NOMO-1 (cell line): ENCODE data around the gene IGSF21.

Experiments used
- DNase-seq, 2 experiments: peaks; one replicate each; lab custom pipeline; 2025; ENCODE audit not compliant: unreplicated experiment in 2 of 2; lab: John Stamatoyannopoulos, UW

Gene IGSF21

DNA sequence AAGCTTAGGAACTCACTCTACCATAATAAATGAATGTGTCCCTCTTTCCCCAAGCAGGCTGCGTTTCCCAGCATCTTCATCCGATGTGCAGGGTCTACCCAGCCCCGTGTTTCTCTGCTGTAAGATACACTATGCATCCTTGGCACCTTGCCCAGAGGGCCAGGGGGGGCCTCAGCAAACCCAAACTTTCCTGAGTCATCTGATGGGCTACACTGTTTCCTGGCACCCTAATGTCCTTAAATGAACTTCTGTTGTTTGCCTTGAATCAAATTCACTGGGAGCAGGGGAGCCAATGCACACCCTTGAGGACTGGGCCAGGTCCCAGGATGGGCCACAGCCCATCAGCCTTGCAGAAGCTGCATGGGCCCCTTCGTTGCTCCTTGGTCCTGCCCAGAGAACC lies 145.5 kb downstream of the IGSF21 start:
- DNase-seq: no peak

GRCh38 chr1:18256282-18257235 lies 149.0 kb downstream of the IGSF21 start:
- DNase-seq: peak; percentile 1 to 2

DNA sequence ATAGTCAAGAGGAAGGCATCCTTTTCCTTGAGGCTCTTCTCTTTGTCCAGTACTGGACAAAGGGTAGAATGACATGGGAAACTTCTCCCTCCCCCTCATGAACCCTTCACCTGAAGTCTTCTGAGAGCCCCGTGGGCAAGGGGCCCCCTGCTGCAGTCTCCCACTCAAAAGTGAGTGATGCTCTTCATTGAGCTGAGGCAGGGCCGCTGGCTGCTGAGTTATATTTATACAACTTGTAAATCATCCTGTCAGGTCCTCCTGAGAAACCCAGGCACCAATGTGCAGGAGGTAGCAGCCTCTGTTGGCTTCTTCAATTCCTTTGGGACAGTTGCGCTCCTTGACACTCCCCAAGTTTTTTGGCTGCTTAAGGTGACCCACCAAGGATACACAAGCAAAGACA lies 150.2 kb downstream of the IGSF21 start:
- no peak for DNase-seq

GRCh38 chr1:18261891-18262290 lies 154.3 kb downstream of the IGSF21 start:
- no peak for DNase-seq

DNA sequence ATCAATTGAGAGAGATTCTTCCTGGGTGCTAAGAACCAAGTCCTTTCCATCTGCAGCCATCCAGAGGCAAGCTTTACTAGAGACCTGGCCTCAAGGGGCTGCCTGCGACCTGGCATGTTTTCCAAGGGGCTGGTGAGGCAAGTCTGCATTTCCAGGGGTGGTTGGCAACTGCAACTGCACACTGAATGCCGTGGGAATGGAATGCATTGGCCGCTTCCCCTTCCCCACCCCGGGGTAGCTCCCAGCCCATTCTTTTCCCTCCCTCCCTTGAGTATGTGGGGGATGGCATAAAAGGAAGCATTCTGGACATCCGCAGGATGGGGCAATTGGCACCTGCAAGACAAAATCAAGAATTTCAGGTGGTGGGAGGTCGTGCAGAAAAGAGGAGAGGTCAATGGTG lies 155.1 kb downstream of the IGSF21 start:
- DNase-seq: no peak

GRCh38 chr1:18263547-18264120 lies 156.0 kb downstream of the IGSF21 start:
- DNase-seq: no peak

GRCh38 chr1:18264450-18265039 lies 156.9 kb downstream of the IGSF21 start:
- no peak for DNase-seq

DNA sequence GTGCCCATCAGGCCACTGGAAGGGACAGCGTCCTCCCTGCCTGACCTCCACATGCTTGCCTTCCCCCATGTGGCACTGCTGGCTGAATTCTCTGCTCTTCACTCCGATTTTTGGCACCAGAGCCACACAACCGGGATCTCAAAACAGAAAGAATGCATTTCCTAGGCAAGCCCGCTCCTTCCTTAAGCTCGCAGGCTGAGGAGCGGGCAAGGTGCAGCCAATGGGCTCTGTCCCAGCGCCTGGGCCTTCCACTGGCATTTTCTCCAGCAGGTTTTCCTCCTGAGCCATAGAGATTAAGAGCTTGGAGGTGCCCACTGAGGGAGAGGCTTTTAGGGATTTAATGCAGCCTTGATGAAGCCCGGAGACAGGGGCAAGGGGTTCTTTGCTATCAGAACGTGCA lies 158.0 kb downstream of the IGSF21 start:
- no peak for DNase-seq

- DNase-seq: no peak
Observed at GRCh38 chr1:18266391-18266790, 158.8 kb downstream of the IGSF21 start.

GRCh38 chr1:18271336-18271735 lies 163.7 kb downstream of the IGSF21 start:
- DNase-seq: no peak

- no peak for DNase-seq
Observed at GRCh38 chr1:18278946-18279345, 171.3 kb downstream of the IGSF21 start.

- DNase-seq: no peak
Observed at GRCh38 chr1:18279351-18280074, 171.9 kb downstream of the IGSF21 start.

GRCh38 chr1:18280956-18281355 lies 173.4 kb downstream of the IGSF21 start:
- no peak for DNase-seq

DNA sequence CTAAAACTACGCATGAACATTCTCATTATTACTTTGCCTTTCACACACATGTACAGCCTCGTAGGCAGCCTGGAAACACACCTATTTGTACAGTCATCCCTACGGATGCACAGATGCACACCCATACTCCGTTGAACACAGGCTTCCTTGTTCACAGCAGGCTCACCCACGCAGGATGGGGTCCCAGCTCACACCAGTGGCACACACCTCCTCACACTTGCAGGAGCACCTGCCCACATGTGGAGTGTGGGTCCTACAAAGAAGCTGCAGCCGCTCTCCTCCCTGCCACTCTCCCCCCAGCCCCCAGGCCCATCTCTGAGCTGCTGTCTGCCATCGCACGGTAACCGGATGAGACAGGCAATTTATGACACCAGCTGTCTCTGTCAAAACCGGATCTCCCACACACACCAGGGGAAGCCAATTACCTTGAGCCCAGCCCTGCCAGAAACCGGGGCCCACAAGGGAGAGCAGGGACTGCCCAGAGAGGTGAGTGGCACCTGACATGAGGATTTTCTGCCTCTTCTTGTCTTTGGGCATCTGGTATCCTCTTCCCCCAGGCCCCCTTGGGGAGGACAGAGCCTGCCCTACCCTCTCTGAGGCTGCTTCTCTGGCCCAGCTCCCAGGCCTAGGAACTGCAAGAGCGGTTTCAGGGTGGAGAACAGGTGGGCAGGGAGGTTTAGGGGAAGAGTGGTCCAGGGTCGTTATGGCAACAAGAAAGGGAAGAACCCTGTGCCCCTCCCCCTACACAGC lies 175.4 kb downstream of the IGSF21 start:
- DNase-seq: no peak

DNA sequence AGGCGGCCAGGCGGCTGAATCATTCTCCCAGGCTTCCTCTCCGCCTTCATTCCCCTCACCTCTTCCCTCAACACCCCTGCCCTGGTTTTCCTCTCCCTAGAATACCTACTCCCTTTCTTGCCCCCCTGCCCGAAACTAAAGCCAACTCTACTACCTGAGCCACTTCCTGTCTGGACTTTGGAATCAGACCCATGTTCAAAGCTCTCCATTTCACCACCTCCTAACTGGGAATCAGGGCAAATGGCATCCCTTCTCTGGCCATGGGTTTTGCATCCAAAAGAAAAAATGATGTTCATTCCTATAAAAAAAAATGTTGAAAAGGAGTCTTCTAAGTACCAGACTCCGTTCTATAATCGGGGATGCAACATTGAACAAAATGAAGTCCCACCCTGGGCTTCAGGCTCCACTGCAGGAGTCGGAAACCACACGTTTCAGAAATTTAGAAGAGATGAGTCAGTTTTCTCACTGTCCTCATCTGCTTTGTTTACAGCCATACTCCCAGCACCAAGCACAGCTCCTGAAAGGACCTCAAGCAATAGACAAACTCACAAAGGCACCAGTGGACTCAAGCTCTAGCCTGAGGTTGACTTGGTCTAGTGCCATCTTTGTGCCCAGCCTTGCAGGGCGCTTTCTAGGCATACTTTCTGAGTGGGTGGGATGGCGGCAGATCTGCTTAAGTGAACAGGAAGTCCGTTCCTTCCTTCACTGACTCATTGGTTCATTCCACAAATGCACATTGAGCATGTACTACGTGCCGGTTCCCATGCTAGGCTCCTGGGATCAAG lies 176.2 kb downstream of the IGSF21 start:
- DNase-seq: no peak

DNA sequence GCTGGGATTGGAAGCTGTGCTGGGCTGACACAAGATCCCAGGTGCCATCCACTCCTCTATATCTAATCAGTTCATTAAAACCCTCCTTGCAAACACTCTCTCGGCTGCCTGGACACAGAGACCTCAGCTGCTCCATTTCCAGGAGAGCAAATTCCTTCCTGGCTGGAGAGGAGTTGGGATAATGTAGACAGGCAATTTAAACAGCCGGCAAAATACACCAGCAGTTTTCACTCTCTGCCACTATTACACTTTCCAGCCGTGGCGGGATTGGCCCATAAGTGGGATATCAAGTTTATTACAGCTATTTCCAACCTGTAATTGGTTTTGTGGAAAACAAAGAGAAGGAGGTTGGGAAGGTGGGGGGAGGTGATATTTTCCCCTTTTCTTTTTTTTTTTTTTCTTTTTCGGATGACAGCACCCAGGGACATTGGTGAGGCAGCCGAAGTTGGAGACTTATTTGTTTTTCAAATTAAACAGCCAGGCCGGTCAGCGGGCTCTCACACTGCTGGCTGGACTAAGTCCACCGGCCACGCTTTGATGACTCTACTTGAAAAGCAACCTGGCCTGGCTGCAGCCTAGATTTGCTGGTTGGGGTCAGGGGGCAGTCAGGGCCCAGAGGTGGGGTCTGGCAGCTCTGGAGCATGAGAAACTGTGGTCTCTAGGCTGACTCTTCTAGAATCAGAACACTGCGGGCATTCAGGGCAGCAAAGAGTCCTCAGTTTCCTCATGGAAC lies 177.4 kb downstream of the IGSF21 start:
- no peak for DNase-seq

- no peak for DNase-seq
Observed at GRCh38 chr1:18285538-18285924, 177.9 kb downstream of the IGSF21 start.

DNA sequence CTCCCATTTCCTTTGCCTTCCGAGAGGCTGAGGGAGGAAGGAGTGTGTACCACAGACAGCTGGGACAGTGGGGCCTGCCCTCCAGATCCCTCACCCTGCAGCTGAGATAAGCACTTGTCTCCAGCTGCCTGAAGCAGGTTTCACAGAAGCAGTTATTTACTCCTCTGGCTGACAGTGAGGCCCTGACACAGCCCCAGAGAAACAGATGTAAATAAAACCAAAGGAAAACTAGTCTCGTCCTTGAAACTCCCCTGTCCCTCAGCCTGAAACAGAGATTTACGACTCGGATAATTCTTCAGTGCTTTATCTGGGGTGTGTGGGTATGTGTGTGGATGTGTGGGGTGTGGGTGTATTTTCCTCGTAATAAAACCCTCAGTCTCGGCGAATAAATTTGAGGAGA lies 181.1 kb downstream of the IGSF21 start:
- DNase-seq: no peak

- no peak for DNase-seq
Observed at GRCh38 chr1:18289597-18289996, 182.0 kb downstream of the IGSF21 start.
